Stimulated activated CD4-positive, alpha-beta T cell treated with anti-CD3 and anti-CD28 coated beads, Interleukin-4, amount 100 ng/mL, for 24 hours (primary cell): ENCODE measurements around the gene USP48.

ENCODE experiments used
- DNase-seq: peaks from one replicate; pipeline ENCODE4 v3.0.0-alpha.2; 2020

Gene USP48

DNA sequence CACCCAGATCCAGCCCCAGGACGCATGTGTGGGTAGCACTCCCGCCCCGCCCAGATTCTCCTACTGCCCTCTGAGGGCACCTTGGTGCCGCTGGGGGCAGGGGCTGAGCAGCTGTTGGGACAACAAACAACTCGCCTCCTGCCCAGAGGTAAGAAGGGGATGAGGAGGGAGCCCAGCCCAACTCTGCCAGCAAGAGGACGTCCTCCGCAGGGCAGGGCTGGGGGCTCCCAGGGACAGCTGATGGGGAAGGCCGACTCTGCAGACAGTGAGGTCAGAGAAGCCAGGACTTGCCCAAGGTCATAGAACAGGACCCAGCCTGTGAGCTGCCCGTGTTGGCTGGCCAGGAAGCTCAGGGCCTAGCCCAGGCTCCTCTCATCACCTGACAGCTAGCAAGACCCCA is 132.5 kb downstream of the USP48 start:
- DNase-seq, result no peak

DNA sequence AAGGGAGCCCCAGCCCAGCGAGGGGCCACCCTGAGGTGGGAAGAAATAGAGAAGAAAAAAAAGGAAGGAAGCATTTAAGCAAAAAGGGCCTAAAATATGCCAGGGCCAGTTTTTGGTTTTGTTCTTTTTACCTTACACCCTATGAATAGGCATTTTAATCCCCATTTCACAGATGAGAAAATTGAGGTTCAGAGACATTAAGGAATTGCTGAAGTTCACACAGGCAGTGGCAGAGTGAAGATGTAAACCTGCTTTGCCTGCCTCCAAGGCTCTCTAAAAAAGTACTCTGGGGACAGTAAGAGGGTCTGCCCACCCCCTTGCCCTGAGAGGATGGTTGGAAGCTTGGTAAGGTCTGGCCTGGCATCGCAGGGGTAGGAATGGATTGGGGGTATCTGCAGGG is 133.6 kb downstream of the USP48 start:
- DNase-seq, result no peak

DNA sequence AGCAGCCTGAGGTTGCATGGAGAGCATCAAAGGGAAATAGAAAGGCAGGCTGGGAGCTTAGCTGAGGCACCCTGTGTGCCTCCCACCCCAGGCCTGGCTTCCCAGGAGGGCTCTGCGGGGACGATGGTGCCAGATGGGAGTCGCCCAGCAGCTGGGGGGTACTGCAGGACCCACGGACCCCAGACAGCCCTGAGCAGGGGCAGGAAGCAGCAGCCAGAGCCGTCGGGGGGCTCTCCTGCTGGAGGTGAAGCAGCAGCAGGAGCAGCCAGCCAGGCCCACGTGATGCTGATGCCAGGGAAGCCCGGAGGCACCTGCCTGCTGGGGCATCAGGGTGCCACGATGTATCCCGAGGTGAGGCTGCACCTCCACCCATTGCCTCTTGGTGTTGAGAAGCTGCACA is 134.2 kb downstream of the USP48 start:
- no peak for DNase-seq

DNA sequence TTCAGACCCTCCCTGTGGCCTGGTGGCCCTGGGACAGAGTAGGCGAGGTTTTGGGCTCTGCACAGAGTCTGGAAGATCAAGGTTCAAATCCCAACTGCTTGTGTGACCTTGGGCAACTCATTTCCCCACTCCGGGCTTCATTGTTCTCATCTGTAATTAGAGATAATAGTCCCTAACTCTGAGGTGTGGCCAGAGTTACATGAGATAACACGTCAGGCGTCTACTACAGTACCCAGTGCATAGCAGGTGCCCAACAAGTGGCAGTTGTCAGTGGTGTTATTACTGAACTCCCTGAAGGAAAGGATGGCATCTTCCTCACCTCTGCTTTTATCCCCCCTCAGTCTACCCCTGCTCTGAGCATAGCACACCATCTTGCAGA is 134.6 kb downstream of the USP48 start:
- DNase-seq, result no peak

DNA sequence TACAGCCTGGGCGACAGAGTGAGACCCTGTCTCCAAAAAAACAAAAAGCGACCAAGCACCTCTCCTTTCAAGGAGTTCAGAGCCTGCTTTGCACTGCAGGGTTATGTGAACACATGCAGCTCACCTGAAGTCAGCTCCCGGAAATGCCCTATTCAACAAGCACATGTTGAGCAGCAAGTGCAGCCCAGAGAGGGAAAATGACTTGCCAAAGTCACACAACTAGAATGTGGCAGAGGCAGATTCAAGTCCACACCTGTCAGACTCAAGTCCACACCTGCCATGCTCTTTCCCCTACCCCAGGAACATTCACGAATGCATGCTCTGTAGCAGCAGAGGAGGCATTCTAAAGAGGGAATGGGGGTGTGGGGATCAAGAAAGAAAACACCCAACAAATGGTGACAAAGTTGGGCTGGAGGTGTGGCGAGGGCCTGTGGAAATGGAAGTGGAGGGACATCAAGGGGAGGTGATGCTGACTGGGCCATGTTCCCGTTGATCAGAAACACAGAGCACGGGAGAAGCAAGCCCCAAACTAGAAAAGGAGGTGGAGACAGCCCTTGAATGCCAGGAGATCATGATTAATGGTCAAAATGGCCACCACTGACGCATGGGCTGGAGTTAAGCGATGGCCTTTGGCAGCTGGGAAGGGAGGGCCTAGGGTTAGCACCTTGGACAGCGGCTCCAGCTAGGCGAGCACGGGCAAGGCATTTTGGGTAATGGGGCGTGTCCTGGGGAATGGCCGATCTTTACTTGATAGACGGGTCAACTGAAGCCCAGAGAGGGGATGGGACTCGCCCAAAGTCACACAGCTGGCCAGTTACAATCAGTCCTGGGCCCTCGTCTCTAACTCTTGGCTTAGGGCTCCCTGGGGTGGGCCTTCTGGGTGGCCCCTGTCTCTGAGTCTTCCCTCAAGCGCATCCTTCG is 135.3 kb downstream of the USP48 start:
- peak; percentile 22 for DNase-seq

DNA sequence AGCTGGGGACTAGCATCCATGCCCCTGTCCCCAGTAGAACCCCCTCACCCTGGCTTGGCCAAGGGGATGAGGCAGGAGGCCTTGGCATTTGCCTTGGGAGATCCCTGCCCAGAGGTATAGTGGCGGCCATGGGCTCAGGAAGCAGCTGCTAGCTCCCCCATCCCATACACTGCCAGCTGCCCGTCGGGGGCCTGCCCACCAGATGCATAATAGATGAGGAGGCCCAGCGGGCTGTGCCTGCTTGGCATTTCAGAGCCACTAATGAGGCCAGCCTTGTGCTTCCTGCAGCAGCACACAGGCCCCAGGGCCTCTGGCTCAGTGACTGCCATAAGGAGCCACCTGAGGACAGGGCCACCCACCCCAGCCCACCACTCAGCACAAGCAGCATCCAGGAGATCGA is 137.4 kb downstream of the USP48 start:
- DNase-seq, result no peak

DNA sequence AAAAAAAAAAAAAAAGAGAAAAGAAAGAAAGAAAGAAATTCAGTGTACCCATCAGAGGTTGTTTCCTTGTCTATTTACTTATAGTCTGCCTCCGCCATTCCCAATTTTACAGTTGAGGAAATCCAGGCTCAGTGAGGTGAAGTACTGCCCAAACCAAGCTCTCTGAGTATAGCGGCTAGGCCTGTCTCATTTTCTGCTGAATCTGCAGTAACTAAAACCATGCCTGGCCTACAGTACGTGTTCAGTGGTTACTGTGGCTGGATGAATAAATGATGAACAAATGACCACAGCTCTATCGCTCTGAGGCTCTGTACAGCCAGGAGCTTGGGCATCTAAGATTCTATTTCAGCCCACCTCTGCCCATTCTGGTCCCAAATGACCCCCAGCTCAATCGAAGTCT is 138.0 kb downstream of the USP48 start:
- no peak for DNase-seq

DNA sequence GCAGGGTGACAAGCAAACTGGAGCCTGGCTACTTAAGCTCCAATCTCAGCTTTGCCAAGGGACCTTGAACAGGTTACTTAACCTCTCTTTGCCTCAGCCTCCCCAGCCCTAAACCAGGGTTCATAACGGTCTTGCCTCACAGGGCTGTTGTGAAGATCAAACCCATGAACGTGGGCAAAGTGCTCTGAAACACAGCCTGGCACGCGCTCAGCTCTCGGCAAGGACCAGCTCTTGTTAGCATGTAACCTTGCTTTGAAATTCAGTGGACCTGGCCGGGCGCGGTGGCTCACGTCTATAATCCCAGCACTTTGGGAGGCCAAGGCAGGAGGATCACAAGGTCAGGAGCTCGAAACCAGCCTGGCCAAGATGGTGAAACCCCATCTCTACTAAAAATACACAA is 138.6 kb downstream of the USP48 start:
- DNase-seq, result no peak

DNA sequence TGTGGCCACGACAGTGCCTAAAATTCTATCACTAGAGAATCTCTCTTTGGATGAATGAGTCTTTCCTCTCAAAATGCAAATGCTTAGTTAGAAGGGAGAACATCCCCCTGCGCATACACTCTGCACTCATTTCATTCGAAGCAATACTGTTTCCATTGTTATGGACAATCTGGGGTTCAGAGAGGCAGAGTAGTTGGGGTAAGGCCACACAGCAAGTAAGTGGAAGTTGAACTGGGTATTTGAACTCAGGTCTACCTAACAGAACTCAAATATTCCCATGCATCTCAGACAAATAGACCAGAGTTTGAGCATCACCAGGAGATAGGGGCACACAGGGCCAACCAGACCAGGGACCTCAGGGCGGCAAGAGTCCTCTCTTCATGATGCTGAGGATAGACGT is 139.3 kb downstream of the USP48 start:
- DNase-seq, result no peak

DNA sequence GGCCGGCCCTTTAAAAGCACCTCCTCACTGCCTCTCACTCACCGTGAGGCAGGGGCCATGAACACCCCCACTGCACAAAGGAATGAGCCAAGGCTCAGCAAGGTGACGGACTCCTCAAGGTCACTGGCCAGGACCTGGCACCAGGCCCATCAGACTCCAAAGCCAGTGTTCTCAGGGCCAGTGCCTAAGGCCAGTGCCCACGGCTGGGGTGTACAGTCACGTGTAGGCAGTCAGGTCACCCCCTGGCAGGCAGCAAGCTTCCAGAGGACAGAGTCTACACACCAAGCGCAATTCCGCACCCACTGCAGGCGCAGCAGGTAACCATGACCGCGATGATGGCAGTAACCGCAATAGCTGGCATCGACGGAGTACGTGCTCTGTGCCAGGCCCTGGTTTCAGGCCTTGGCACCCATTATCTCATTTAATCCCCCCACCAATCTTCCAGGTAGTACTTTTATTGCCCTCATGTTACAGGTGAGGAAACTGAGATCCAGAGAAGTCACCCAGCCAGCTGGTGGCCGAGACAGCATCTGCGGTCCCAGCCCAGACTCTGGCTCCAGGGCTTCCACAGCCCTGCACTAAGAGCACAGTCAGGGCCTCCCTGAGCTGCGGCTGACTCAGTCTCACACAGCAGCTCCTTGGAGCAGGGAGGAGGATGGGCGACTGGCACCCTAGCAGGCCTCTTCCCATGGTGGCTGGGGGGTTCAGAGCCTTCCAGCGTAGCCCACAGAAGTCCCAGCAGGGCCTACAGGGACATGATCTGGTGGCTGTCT is 140.8 kb downstream of the USP48 start:
- DNase-seq, result no peak

DNA sequence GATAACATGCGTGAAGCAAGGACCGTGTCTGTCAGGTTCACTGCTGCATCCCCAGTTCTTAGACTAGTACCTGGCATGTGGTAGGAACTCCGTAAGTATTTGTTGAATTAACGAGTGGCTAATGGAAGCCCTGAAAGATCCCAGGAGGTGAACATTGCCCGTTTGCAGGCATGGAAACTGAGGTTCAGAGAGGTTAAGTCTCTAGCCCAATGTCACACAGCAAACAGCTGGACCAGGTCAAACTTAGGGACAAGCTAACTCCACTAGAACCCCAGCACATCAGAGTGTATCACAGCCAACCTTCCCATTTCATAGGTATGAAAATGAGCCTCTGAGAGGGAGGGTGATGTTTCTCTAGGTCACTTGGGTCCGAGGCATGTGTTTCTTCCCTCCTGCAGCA is 141.4 kb downstream of the USP48 start:
- DNase-seq, result no peak

DNA sequence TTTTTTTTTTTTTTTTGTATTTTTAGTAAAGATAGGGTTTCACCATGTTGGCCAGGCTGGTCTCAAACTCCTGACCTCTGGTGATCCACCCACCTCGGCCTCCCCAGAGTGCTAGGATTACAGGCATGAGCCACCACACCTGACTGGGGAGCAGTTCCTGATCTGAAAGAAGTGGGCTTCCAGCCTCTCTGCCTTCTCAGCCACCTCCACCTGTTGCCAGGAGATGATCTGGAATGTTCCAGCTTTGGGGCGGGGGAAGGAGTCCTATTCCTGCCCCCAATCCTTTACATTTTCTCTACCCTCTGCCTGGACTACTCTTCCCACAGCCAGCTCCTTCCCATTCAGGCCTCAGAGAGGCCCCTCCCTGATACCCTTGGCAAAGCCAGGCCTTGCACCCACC is 141.9 kb downstream of the USP48 start:
- DNase-seq, result no peak

DNA sequence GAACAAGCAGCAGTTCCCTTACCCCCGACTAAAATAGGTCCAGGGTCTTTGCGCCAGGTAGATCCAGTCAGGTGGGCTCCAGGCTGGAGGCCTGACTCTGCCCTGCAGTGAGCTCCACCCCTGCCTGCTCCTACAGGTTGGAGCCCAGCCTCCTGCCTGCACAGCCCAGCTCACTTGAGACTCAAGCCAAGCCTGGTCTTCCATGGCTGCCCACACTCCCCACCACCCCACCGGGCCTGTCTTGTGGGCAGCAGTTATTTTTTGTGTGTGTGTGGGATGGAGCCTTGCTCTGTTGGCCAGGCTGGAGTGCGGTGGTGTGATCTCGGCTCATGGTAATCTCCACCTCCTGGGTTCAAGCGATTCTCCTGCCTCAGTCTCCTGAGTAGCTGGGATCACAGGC is 142.3 kb downstream of the USP48 start:
- DNase-seq, result no peak

DNA sequence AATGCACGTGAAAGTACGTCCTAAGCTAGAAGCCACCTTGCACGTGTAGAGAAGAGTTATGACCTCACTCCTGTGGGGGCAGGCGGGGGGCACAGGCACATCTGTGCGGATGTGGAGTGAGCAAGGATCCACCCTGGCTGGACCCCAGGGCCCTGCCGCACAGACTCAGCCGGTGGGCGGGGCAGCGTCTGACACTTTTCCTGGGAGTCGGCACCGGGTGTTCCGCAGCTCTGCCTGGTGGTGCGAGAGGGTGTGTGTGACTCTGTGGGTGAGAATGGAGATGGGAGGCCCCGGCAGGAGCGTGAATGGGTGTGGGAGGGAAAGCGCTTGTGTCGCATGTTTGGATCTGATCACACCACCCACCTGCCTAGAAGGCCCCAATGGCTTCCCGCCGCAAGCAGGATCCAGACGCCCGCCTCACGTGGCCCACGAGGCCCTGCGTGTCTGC is 143.3 kb downstream of the USP48 start:
- DNase-seq, result no peak

DNA sequence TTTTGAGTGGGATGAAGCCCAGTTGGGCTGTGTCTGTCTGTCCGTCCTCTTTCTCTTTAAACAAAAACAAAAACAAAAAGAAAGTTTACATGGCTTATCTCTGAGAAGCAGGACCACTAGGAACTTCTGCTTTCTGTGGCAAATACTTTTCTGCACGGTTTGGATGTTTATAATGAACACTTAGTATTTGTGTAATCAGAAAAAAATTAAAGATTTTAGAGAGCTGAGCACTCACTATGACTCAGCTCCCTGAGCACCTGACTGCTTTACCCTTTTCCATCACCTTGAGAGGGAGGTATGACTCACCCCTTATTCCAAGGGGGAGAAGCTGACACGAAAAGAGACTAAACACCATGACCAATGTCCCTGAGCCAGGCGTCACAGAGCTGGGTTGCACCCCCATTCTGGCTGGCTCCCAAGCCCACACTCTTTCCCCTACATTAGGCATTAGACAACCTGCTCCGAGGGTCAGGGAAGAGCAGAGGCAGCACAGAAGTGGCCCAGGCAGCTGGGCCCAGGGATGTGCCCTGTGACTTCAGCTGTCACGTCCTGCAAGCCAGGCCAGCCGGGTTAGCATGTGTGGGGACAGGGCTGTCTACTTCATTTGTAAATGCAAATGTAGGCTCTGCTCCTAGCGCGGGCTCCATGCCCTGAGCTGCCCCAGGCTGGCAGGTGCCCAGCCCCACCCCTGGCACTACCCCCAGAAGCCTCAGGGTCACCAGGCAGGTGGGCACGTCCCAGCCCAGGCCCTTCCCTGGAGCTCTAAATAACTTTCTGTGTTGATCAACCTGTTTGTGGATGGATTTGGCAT is 144.2 kb downstream of the USP48 start:
- peak; percentile 19 for DNase-seq

DNA sequence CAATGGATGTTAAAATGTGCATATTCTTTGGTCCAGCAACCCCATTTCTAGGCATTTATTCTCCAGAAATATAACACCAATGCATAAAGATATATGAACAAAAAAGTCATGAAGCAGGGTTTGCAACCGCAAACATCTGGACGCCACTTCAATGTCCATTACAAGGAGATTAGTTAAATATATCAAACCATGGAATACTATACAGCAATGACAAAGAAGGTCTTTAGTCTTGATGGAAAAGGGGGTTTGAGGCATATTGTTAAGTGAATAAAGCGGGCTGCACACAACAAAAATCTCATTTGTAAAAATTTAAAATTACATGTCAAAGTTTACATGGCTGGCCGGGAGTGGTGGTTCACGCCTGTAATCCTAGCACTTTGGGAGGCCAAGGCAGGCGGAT is 145.4 kb downstream of the USP48 start:
- DNase-seq, result no peak

DNA sequence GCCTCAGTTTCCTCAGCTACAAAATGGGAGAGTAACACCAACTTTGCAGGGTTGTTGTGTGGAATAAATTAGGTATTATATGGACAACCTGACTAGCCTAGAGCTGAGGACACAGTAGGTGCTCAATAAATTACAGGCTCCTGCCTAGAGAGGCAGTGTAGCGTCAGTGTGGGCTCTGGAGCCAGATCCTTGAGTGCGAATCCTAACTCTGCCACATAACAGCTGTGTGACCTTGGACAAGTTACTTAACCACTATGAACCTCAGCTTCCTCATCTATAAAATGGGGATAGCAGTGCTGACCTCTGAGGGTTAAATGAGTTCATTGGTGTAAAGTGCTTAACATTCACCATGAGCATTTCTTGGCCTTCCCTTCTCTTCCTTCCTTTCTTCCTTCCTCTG is 146.9 kb downstream of the USP48 start:
- no peak for DNase-seq

DNA sequence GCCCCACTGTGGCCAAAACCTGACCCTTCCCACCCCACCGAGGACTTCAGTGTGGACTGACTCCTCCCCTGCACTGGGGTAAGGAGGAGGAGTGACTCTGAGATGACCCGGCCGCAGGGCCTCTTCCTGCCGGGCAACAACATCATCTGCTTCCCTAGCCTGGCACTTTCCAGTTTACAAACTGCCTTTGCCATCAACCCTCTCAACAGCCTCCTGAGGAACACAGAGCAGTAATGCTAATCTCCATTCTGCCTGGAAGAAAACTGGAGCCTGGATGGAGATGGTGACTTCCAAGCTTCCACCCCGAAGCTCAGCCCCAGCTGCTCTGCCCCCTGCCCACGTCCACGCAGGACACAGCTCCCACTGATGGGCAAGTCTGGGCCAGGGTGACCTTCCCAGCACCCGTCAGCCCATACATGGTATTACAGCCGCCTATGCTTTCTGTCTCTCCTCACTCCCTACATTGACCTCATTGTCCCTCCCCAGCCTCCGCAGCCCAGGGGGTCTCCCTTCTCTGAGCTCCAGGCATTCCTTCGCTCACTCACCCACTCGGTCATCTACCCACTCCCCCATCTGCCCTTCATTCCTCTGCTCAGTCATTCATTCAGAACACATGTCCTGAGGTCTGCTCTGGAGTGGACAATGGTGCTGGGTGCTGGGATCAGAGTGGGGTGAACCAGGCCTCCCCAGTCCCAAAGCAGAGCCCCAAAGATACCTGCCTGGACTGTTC is 148.0 kb downstream of the USP48 start:
- no peak for DNase-seq

DNA sequence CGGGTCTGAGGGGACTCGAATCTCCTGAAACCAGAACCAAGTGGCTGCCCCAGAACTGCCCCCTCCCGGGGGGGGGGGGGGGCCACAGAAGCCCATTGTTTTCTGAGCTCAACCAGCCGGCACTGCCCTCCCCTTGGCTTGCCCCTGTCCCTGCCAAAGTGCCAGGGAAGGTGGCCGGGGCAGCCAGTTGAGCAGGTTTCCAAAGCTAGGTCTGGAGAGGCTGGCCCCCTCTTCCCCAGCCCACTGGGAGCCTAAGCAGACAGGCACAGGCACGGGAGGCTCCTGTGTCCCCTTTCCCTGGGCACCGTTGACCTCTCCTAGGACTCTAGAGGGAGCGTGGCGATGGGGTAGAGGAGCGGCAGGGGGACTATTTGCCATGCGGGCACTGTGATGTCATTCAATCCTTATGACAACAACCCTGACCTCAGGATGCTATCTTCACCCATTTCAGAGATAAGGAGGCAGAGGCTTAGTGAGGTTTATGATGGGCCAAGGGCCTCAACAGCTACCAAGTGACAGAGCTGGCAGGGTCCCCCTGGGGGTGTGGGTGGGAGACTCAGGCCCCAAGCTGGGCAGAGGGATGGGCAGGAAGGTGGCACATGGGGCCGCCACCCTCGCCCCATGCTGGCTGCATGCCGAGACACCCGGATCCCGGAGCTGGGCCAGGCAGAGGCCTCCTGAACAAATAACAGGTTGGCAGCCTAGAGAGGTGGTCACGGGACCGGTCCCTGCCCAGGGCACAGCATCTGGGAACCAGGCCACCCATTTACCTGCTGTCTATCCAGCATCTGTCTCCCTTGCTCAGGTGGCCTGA is 148.8 kb downstream of the USP48 start:
- no peak for DNase-seq

DNA sequence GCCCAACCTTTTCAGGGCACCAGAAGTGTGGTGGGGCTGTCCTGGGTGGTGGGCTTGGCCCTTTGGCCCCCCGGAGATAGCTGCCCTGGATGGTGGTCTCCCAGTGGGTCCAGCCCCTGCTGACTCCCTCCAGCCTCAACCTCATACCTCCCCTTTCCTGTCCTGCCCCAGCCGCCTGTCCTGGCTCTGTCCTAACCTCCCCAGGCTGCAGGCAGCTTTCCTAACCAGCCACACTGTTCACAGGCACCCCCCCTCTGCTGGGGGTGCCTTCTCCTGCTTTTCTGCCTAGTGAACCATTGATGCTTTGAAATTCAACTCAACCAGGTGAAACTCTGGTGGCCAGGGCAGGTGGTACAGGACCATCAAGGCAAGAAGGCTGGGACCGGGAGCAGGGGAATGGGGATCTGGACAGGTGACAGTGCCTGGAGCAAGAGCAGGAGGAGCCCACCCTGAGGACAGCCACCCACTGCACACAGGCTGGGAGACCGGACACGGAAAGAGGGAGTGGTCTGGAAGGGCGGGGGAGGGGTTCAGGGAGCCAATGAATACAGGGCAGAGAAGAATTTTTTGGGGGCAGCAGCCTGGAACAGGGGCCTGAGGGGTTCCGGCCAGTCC is 149.7 kb downstream of the USP48 start:
- no peak for DNase-seq
